Parathyroid adenoma (tissue), 2 donors: ENCODE measurements around the gene MTHFSD.

Source experiments
- H2AFZ ChIP-seq: fragments of 300-600 bp; sonication (generic); one replicate; pipeline ENCODE4 v1.7.0; 2017; ENCODE audit warnings: antibody characterized with exemption, mild to moderate bottlenecking
- H3K27ac ChIP-seq: fragments of 300-600 bp; sonication (generic); one replicate; pipeline ENCODE4 v1.7.0; 2017
- H3K27me3 ChIP-seq: fragments of 300-600 bp; sonication (generic); one replicate; pipeline ENCODE4 v1.7.0; 2017; ENCODE audit warnings: low read length; ENCODE audit not compliant: control insufficient read depth, insufficient read depth
- H3K36me3 ChIP-seq: fragments of 300-600 bp; sonication (generic); one replicate; pipeline ENCODE4 v1.7.0; 2017; ENCODE audit warnings: low read length; ENCODE audit not compliant: control insufficient read depth, insufficient read depth
- H3K4me1 ChIP-seq: fragments of 300-600 bp; sonication (generic); one replicate; pipeline ENCODE4 v1.7.0; 2017; ENCODE audit warnings: control low read depth
- H3K4me2 ChIP-seq: fragments of 300-600 bp; sonication (generic); one replicate; pipeline ENCODE4 v1.7.0; 2017; ENCODE audit warnings: low read length
- H3K4me3 ChIP-seq: fragments of 300-600 bp; sonication (generic); one replicate; pipeline ENCODE4 v1.7.0; 2017; ENCODE audit warnings: low read depth, low read length
- H3K79me2 ChIP-seq: fragments of 300-600 bp; sonication (generic); one replicate; pipeline ENCODE4 v1.7.0; 2017; ENCODE audit warnings: control low read depth
- H3K9ac ChIP-seq: fragments of 300-600 bp; sonication (generic); one replicate; pipeline ENCODE4 v1.7.0; 2017; ENCODE audit warnings: mild to moderate bottlenecking
- H3K9me3 ChIP-seq: fragments of 300-600 bp; sonication (generic); one replicate; pipeline ENCODE4 v1.7.0; 2017; ENCODE audit warnings: low read length; ENCODE audit not compliant: control insufficient read depth
- TF ChIP-seq, protein P1 (sequence below): fragments of 300-600 bp; sonication (generic); IDR thresholded peaks from one replicate; pipeline ENCODE4 v1.7.0; 2017; ENCODE audit warnings: antibody characterized with exemption, mild to moderate bottlenecking
- donor health status: primary hyperparathyroidism.

Gene MTHFSD

DNA sequence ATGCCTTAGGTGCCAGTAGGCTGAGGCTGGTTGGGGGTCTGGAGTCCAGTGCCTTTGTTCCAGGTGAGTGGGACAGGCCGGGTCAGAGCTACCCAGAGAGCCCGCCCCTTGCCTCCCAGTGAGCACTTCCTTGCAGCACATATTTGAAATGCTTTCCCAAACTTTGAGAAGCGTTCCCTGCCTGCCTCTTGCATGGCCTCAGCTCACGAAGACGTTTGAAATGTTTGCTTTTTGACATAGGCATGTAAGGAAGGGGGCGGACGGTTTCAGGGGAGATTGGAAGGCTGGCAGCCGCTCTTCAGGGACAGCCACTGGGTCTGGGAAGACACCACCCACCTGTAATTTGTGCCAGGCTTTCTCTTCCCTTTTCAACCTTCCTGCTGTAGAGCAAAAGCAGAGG is 18.2 kb upstream of the MTHFSD start:
- Histone ChIP-seq H3K27ac (no peak overlapping the region), H2AFZ (no peak overlapping the region), H3K79me2 (no peaks in the 10 kb centered on the region), H3K36me3 (no peaks in the 10 kb centered on the region), H3K9ac (no peak overlapping the region), H3K4me1 (no peaks in the 10 kb centered on the region), H3K4me2 (no peak overlapping the region), H3K27me3 (peaks cover 9% of the 10 kb centered on the region), H3K9me3 (no peaks in the 10 kb centered on the region), H3K4me3 (no peak overlapping the region)
- TF ChIP-seq, protein P1, sequence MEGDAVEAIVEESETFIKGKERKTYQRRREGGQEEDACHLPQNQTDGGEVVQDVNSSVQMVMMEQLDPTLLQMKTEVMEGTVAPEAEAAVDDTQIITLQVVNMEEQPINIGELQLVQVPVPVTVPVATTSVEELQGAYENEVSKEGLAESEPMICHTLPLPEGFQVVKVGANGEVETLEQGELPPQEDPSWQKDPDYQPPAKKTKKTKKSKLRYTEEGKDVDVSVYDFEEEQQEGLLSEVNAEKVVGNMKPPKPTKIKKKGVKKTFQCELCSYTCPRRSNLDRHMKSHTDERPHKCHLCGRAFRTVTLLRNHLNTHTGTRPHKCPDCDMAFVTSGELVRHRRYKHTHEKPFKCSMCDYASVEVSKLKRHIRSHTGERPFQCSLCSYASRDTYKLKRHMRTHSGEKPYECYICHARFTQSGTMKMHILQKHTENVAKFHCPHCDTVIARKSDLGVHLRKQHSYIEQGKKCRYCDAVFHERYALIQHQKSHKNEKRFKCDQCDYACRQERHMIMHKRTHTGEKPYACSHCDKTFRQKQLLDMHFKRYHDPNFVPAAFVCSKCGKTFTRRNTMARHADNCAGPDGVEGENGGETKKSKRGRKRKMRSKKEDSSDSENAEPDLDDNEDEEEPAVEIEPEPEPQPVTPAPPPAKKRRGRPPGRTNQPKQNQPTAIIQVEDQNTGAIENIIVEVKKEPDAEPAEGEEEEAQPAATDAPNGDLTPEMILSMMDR: no peak

DNA sequence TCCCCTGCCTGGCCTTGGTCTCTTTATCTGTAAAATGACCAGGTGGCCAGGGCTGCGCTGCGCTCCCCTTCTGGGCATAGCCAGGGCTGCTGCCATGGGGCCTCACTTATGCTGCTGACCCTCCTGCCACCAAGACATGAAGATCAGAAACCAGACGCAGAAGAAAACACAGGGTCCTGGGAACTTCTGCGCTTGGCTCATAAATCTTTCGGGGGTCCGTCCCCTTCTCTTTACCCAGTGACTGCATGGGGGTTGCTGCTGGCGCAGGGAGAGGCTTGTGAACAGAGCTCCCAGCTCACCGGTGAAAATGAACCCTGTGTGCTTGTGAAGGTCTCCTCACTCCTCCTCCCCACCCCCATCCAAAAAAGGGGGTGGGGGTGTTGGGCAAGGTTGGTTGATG is 17.6 kb upstream of the MTHFSD start:
- no peaks in the 10 kb centered on the region for H3K4me1 ChIP-seq
- H3K27me3 ChIP-seq: peaks cover 9% of the 10 kb centered on the region
- no peak overlapping the region for H3K9ac ChIP-seq
- no peak overlapping the region for H3K4me2 ChIP-seq
- TF ChIP-seq, protein P1: no peak
- H3K79me2 ChIP-seq: no peaks in the 10 kb centered on the region
- no peak overlapping the region for H3K27ac ChIP-seq
- no peak overlapping the region for H3K4me3 ChIP-seq
- H3K36me3 ChIP-seq: no peaks in the 10 kb centered on the region
- no peaks in the 10 kb centered on the region for H3K9me3 ChIP-seq
- H2AFZ ChIP-seq: no peak overlapping the region

DNA sequence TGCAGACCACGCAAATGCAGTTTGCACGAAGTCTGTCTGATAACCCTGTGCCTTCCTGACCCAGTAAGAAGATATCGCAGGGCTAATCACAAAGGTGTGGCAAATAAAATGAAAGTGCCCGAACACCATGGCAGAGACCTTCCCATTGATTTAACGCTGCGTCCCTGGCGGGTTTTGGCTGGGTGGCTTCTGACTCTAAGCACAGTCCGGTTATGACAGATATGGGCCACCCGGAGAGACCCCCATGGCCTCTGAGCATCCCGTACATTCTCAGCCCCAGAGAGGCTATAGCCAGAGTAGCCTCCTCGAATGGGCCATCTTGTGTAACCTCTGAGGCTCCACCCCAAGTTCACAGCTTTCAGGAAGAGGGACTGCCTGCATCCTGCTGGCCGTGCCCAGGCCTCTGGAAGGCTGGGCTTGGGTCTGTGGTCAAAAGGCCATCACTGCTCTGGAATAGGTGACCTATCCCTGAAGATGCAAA is 17.0 kb upstream of the MTHFSD start:
- Histone ChIP-seq H3K4me2 (no peak overlapping the region), H3K79me2 (no peaks in the 10 kb centered on the region), H3K9me3 (no peaks in the 10 kb centered on the region), H3K9ac (no peak overlapping the region), H2AFZ (no peak overlapping the region), H3K27me3 (peaks cover 9% of the 10 kb centered on the region), H3K4me1 (no peaks in the 10 kb centered on the region), H3K27ac (no peak overlapping the region), H3K36me3 (no peaks in the 10 kb centered on the region), H3K4me3 (no peak overlapping the region)
- TF ChIP-seq, protein P1: no peak

DNA sequence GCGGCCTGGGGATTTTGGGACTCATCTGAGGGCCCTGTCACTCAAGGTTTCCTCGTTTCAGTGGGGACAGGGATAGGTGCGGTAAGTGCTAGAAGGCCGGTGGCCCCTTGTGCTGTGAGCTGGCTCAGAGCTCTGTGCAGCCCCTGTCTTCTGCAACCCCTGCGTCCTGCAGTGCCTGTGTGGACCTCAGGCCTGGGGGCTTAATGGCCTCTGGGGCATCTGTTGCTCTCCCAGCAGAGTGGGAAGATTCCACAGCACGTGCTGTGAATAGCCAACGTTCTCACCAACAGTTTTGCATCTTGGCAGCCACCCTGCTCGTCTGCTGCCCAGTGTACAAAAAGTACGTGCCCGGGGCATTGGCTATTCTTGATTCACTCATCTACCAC is 16.5 kb upstream of the MTHFSD start:
- H3K79me2 ChIP-seq: no peaks in the 10 kb centered on the region
- no peaks in the 10 kb centered on the region for H3K4me1 ChIP-seq
- no peak overlapping the region for H3K4me2 ChIP-seq
- TF ChIP-seq, protein P1: no peak
- H3K4me3 ChIP-seq: no peak overlapping the region
- no peaks in the 10 kb centered on the region for H3K36me3 ChIP-seq
- no peak overlapping the region for H3K9ac ChIP-seq
- no peak overlapping the region for H3K27ac ChIP-seq
- no peak overlapping the region for H2AFZ ChIP-seq
- H3K9me3 ChIP-seq: no peaks in the 10 kb centered on the region
- peaks cover 9% of the 10 kb centered on the region for H3K27me3 ChIP-seq
